ENCODE measurements around the gene CCDC149.

Gene CCDC149

GRCh38 chr4:24772061-24772705, 140.7 kb downstream of the CCDC149 start:
- DNase-seq: no peak

- no peak for DNase-seq
Observed at GRCh38 chr4:24771241-24771640, 141.6 kb downstream of the CCDC149 start.

- DNase-seq: no peak
Observed at GRCh38 chr4:24770667-24771066, 142.2 kb downstream of the CCDC149 start.

- no peak for DNase-seq
Observed at GRCh38 chr4:24770032-24770584, 142.7 kb downstream of the CCDC149 start.

GRCh38 chr4:24769571-24769970, 143.3 kb downstream of the CCDC149 start:
- DNase-seq: no peak

GRCh38 chr4:24768604-24769003, 144.2 kb downstream of the CCDC149 start:
- DNase-seq: no peak

GRCh38 chr4:24768006-24768405, 144.8 kb downstream of the CCDC149 start:
- no peak for DNase-seq

- no peak for DNase-seq
Observed at GRCh38 chr4:24765376-24765988, 147.4 kb downstream of the CCDC149 start.

GRCh38 chr4:24764345-24764744, 148.5 kb downstream of the CCDC149 start:
- no peak for DNase-seq

- DNase-seq: peak; percentile 61
Observed at GRCh38 chr4:24763631-24764297, 149.1 kb downstream of the CCDC149 start.

Data from NCI-H345 (cell line).